Stimulated activated CD4-positive, alpha-beta T cell treated with anti-CD3 and anti-CD28 coated beads, Interleukin-4, amount 100 ng/mL, for 24 hours (primary cell): ENCODE results near the gene SDF4.

Experiments used
- DNase-seq: peaks from one replicate; pipeline ENCODE4 v3.0.0-alpha.2; 2020

The SDF4 gene

DNA sequence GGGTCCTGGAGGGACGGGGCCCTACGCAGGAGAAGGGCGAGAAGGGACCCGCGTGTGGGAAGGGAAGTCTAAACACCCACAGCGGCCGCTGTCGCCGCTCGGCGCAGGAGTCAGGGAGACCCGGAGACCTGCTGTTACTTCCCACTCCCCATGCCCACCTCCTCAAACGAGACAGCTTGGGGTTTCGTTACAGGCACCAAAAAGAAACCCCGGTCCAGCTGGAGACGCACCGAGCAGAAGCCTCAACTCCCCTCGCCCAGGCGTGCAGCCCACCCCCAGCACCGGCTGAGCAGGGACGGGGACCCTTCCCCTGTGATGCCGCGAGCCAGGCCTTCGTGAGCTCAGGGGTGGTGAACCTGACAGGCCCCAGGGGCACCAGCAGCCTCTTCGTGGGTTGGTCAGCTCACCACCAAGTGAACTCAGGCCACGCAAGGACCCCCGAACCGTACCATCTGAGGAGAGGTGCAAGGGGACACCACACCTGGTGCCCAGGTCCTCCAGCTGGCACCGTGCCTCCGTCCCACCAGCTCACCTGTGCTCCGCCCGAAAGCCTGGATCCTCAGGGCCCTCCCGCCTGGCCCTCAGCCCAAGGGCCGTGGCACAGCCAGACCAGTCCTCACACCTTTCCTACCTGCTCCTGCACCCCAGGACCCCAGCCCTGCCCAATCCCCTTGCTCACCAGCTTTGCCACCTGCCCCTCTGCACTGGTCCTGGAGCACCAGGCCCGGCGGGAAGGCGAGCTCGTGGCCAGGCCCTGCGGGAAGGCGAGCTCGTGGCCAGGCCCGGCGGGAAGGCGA is 5.0 kb downstream of the SDF4 start:
- no peak for DNase-seq

DNA sequence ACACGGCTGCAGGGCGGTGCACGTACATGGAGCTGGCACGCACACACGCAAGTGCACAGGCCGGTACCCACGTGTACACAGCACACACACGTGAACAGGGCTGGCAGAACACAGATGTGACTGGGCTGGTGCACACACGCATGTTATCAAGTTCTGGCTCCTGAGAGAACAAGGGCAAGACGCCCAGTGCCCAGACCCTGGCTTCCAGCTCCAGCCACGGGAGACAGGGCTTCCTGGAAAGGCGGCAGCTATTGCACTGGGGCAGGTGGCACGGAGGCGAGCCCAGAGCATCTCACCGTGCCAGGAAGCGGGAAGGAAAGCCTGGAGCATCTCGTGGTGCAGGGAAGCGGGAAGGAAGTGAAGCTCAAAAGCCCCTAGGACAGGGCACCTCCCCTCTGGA is 5.9 kb downstream of the SDF4 start:
- no peak for DNase-seq

DNA sequence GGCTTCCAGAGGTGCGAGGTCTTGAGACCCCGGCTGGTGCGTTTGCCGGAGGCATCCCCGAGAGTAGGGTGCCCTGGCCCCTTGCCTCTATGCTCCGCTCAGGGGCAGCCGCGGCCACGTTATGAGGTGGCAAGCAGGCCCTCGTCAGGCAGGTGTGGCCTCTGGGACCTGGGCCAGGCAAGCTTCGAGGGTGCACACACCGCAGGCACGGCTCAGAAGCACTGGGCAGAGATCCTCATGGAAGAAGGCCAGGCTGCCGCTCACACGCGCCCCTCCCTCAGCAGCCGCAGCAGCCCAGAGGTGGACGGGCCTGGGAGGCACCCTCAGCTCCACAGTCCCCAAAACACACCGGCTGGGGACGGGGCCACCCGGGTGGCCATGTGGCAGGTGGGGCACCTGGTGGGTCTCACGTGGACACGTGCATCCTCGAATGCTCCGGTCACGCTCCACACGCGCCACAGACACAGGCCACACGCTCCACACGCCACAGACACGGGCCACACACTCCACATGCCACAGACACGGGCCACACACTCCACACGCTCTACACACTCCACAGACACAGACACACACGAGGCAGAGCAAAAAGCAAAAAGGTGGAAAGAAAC is 6.5 kb downstream of the SDF4 start:
- DNase-seq, result no peak

DNA sequence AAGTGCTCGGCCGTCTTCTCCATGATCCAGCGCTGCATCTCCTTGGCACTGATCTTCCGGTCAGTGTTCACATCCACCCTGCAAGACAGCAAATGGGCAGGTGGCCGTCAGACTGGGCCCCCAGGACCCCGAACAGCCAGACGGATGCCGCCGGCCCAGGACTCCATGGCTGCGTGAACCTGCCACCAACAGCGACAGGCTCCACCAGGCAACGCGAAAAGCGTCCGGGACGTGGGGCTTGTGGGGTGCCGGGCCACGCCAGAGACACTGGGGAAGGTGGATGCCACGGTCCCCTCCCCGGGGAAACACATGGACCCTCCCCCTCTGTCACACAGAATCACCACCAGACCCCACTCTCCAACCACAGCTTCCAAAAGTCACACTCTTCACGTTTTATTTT is 7.9 kb downstream of the SDF4 start:
- no peak for DNase-seq

DNA sequence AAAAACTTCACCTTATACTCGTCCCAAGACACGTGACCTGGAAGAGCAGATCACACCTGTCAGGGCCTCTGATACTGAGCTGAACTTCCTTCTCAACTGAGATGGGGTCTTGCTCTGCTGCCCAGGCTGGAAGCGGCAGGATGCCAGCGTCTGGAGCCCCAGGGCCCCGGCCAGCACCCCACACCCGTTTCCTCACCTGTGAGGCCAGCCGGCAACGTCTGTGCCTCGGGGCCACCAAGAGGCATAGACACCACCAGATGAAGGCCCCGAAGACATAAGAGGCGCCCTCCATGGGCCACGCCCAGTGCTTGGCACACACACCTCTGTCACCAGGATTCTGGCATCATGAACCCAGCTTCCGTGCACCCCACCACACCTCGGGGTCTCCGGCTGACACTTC is 8.5 kb downstream of the SDF4 start:
- DNase-seq, result no peak

DNA sequence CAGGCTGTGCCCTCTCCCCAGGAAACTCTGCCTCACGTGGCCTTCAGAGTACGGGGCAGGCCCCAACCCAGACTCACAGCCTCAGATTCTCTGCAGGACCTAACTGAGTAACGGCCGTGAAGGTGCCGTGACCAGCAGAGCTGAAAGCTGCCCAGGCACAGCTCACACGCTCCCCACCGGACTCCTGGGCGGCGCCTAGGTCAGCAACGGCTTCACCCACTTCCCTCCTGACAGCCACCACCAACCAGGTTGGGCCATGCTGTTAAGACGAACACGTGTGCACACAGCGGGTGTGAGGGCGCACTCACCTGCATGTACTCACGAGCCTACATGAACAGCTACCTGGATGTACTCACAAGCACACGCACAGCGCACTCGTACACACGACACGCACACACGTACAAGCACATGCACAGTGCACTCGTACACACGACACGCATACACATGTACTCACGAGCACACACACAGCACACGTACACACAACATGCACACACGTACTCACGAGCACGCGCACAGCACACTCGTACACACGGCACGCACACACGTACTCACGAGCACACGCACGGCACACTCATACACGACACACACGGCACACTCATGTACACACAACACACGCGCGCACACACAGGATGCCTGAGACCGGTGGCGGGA is 9.1 kb downstream of the SDF4 start:
- DNase-seq, result no peak

DNA sequence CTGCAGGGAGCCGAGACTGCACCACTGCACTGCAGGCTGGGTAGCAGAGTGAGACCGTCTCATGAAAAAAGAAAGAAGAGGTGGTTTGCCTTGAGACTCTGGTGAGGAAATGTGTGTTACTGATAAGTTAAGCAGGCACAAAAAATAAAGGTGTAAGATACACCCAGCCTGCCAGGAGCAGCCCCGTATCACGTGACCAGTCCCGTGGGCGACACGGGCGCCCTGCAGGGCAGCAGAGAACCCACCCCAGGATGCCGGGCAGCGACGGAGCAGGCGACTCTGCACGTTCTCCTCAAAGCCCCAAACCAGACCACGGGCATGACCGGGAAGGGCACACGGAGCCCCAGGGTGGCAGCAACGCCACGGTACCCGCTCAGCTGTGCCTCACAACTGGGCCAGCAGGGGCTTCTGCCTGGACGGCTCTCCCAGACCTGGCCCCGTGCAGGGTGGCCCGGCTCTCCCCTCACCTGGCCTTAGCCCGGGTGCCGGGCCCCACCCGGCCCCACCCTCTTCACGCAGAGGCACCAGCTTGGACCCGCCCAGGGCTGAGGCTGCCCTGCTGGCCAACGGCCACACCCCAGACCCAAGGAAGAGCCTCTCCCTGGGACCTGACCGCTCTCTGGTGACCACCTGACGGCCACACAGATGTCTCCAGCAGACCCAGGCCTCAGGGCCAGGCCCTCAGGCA is 9.8 kb downstream of the SDF4 start:
- DNase-seq, result no peak

DNA sequence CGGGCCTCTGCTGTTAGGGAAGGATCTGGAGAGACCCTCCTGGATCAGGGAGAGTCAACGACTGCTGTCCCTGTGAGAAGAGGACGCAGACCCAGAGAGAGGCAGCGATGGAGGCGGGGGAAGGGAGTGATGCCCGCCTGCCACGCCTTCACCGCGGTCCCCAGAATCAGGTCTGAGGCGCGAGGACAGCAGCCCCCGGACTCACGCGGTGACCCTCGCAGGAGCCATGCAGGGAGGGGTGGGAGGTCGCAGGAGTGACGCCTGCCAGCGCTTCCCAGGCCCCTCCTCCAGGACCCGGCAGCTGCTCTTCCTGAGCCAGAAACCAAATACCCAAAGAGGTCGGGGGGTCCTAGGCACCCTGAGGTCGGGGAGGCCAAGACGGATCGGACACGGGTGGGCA is 11.6 kb downstream of the SDF4 start:
- no peak for DNase-seq

DNA sequence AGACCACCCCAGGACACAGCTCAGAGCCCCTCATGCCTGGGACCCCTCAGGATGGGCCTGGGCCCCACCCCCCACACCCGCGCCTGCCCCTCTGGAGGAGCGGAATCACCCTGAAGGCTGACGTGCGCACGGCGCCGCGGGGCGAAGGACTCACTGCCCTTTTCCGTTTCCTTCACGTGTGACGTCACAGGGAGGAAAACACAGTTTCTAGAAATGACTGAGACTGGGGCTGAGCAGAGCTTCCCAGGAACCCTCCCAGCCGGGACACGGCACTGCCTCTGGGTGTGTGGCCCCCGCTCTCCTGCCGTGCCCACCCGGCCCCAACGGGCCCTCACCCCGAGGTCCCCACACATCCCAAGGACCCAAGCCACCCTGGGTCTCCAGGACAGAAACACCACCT is 12.5 kb downstream of the SDF4 start:
- peak; percentile 71 for DNase-seq

DNA sequence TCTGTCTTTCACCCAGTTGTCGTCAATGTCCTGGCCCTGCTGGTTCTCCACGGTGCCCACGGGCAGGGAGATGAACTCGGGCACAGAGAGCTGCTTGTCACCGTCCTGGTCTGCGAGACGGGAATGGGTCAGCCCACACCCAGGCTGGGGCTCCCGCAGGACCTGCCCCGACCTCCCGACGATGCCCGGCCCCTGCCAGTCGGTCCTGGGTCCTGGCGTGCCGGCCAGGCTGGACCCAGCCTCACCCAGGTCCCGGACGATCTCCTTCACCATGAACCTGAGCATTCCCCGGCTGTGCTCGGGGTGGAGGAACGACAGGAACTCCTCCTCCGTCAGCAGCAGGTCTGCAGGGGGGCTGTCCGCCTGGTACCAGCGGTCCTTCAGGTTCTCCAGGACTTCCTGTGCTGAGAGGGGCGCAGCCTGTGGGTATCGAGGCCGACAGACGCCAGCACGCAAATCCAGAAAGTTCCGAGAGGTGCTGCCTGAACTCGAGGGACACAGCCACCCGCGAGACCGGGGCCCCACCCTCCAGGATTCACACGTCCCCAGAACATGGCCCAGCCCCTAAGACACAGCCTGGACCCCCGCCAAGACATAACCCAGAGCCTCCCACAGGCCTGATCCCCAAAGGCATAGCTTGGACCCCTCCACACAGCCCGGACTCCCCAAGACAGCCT is 13.1 kb downstream of the SDF4 start:
- no peak for DNase-seq

DNA sequence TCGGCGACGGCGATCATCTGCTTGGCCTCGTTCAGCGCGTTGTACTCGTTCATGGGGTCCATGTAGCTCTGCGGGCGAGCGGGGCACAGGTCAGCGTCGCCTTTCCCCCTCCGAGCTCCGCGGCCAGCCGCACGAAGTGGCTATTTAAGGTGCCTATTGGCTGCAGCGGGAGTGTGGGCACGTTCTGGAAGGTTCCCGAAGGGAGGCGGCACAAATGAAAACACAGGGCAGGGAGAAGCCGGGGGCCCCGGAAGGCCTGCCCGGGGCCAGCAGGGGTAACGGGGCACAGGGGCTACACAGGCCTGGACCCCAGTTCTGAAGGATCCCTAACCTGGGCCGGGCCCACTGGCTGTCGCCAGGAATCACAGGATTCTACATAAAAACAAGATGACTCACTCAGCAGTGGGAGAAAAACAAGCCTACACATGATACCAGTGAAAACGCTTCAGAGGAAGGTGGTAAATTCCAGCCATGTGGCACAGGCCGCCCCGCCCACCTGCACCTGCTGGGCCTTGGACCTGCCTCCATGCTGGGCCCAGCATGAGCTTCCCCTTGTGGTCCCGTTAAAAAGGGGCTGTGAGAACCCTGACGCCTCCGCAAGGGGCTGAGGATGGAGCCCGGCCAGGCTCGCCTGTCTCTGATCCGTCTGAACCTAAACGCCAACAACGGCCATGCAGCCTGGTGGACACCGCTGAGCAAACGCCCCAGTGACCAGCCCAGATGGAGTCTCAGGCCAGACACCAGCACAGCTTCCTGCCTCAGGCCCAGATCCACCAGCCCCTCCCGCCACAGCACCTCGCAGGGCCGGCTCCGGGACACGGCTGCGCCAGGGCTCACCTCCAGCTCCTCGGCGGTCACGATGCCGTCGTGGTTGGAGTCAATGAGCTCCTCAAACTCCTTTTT is 13.9 kb downstream of the SDF4 start:
- peak; percentile 63 for DNase-seq

DNA sequence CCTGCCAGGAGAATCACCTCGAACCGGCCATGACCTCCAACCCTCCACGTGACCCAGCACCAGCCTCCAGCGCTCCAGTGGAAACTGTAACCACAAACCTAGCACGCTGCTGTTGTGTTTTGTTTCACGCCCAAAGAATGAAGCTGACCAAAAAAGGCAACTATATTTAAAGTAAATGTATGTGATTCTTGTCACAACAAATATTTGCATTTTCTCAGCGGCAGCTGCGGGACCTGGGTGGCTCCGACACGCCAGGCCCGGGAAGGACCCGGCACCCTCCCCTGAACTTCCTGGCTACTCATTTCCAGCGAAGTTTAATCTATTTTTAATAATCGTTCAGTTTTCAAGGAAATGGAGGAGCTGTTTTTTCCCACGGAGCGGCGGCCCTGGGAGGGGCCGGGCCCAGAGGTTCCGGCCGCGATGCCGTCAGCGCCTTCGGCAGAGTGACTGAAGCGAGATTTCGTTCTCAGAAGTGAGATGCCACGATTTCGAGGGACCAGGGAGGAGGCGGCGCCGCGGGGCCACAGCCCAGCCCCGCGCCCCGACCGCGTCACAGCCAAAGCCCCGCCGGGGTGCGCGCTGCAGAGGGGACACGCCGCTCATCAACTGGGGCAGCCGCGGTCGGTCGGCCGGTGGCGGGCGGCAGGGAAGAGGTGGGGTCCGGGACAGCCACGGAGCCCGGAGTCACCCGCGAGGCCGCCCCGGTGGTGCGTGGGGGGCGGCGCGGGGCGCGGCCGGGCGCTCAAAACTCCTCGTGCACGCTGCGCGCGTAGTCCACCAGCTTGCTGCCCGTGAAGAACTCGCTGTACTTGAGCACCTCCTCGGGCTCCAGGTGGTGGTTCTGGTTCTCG is 14.8 kb downstream of the SDF4 start:
- DNase-seq, result peak; percentile 67

DNA sequence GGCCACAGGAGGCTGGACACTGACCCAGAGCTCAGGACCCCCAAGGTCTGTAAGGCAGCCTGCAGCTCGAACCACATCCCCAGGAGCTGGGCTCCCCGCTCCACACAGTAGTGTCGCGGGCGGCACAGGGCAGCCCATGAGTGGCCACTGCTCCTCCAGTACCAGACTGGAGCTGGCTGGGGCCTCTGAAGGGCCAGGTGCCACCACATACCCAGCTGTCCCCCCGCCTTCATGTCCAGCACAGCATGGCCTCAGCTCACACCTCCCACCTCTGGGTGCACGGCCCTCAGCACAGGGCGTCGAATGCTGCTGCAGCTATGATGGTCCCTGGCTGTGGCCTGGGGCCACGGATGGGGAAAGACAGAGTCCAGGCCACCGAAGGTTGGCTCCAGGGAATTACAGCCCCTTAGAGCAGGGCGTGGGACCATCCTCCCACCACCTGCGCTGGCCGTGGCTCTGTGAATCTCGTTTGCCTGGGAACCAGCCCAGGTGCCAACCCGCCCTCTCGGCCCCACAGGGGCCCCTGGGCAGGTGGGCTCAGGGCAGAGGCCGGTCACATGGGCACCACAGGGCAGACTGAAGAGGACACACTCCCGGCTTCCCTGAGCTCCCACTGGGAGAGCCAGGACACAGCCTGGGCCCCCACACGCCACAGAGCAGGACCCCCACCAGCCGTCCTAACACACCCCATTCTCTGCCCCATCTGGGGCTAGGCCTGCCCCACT is 15.8 kb downstream of the SDF4 start:
- no peak for DNase-seq

DNA sequence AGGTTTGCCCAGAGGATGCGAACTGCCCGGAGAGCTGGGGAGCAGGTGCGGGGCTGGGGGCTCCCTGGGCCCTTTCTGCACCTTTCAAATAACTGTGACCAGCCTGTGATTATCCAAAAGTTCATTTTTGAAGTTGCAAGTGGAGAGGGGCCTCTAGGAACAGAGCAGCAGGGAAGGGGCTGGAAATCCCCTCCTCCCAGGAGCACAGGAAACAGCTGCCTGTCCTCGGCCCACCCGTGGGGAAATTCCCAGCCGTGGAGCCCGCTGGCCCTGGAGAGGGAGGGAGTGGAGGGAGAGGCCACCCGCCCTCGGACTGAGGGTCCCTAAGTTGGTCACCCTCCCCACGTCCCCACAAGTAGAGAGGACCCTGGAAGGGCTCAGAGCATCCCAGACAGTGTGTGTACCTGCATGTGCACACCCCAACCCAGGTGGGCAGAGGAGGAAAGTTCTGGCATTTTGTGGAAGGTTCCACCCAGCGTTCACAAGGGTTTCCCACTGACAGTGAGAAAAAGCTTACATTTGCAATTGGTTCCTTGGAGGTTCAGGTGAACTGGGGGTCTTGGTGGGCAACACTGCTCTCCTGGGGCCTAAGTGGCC is 16.6 kb downstream of the SDF4 start:
- peak; percentile 42 for DNase-seq

DNA sequence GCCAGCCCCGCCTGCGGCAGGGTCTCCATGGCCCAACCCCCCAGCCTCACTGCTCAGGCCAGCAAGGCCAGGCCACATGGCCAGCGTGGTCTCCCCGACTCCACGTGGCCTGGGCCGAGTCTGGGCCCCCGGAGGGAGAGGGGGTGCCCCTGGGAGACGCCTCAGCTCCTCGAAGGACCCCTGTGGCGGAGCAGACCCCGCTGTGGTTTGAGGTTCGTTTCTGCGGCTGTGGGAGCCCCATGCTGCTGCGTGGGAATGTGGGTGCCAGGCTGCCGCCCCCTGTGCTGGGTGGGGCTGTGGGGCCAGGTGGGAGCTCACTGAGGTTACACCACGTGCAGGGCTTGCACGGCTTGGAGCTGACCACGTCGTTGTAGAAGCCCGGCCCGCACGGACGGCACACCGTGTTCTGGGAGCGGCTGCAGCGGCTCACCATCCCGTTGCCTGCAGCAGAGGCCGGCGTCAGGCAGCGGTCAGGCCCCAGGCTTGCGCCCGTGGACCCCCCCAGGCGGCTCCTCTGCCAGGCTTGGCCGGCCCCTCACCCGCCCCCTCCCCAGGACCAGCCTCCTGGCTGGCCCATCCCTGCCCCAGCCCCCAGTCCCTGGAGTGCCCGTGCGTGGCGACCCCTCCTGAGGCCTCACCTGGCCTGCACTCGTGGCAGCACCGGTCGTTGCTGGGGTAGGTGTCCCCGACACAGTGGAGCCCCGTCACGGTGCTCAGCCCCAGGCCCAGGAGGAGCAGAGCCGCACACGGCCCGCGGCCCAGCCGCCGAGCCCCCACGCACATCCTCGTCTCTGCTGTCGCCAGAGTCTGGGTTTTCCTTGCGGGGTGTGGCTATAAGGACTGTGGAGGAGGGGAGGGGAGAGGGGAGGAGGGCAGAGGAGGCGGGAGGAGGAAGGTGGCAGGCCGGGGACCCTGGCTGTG is 18.2 kb downstream of the SDF4 start, which contains the start of gene TNFRSF4:
TSS of gene TNFRSF4 (minus strand) at position 809 of the 921 bp plus-strand sequence. CDS start at position 783, 26 bp downstream.
- DNase-seq, result peak; percentile 61

DNA sequence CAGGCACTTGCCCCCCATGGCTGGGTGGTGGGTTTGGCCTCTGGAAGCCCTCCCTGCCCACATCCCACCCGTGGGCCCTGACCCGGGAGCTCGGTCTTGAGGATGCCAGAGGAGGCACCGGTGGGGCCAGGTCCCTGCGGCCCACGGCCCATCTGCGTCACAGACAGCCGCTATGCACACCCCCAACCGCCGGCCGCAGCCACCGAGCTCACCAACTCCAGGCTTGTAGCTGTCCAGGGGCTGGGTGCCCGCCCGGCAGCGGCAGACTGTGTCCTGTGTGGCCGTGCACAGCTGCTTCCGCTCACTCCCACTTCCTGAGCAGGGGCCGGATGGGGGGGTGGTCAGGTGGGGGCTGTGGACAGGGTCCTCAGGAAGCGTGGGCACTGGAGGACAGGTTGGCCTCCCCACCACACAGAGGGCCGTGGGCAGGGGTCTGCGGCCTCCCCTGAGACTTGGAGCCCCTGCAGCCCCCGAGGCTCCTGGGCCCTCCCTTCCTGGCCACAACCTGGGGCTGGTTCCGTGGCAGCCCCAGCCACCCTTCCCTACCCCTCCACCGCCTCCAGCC is 18.9 kb downstream of the SDF4 start:
- peak; percentile 51 for DNase-seq

DNA sequence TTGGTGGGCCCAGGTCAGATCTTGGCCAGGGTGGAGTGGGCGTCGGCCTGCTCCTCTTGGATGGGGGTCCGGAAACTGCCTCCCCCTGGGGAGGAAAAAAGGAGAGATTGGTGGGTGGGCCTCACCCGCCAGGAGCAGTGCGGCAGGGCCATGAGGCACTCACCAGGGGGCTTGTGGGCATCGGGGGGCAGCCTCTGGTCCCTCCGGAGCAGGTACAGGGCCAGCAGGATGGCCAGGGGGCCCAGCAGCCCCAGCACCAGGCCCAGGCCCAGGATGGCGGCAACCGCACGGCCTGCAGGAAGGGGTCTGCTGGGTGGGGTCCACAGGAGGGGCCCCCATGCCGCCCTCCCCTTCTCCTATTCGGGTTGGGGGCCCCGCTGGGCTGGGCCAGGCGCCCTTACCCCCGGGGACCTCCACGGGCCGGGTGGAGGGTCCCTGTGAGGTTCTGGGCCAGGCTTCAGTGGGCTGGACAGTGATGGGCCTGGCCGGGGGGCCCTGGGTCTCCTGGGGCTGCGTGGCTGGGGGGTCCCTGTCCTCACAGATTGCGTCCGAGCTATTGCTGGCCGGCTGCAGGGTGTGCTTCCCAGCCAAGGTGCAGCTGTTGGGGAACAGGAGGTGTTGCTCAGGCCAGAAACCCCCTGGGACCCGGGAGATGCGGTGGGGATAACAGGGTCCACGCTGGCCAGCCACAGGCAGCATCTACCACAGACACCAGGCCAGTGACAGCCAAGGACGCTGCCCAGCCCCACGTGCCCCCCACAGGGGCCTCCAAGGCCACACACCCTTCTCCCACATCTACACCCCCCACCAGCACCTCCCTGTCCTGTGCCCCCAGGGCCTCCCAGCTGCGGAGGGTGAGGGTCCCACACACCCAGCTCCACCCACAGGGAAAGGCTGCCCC is 20.0 kb downstream of the SDF4 start:
- DNase-seq, result no peak
